Measurements from ENCODE around the gene KRT15.

The KRT15 gene

DNA sequence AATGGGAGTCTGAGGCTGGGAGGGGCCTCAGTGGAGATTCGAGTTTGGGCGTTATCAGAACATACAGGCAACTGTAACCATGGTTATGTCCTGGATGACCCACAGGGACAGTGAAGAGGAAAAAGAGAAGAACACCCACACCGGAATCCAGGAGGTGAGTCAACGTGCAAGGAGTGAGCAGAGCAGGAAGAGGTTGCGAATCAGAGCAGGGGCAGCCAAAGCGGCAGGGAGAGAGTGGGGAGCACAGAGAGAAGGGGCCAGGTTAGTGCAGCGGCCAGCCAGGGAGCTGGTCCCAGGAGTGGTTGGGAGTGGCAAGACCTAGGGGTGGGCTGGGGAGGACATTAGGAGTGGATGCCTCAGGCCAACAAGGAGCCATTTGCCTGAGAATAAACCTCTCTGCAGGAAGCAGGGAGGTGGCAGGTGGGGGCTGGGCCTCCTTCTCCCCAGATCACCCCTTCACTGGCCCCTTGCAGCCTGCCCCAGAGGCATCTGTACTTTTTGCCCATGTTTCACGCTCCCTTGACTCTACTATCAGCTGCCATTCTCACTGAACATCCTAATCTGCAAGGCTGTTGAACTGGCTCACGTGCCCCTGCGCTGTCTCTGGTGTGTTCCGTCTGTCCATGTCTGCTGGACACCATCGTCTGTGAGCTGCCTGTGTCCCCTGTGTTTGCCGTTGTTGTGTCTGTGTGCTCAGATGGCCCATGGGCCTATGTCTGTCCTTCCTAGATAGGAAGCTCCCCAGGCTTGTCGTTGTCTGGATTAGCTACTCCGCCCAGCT, 18.4 kb downstream of the KRT15 start:
- no peak for DNase-seq

GRCh38 chr17:41499714-41500113, 19.0 kb downstream of the KRT15 start:
- no peak for DNase-seq

DNA sequence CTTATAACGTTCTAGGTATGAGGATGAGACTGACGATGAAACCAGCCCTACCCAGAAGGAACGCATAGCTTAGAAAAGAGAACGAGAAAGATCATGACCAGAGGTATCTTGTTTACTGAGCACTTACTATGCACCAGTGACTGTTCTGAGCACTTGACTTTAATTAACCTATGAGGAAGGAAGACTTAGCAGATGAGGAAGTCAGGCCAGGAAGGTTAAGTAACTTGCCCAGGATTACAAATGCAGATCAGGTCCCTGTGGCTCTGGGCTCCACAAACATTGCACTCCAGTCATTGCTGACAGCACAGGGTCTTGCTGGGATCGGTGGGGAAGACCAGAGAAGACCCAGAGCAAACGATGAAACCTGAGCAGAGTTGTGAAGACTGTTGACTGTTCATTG, 20.4 kb downstream of the KRT15 start:
- DNase-seq: no peak

GRCh38 chr17:41496803-41497484, 21.7 kb downstream of the KRT15 start:
- no peak for DNase-seq

- no peak for DNase-seq
Measured at GRCh38 chr17:41494524-41494923, 24.2 kb downstream of the KRT15 start.

DNA sequence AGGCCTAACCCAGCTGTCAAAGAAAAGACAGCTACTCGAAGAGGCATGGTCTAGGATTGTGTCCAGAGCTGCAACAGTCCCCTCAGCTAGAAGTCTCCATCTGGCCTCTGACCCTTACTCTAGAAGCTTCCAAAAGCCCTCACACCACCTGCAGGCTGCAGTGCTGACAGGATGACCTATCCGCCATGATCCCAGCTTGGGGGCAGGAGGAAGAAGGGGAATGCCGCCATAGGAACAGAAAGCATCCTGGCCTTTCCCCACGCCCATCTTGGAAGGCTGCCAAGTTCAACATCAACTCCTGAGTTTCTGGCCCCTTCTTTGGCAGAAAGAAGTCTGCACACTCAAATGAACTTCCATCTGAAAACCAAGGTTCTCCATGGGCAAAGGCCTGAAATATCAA, 25.9 kb downstream of the KRT15 start:
- DNase-seq: no peak

DNA sequence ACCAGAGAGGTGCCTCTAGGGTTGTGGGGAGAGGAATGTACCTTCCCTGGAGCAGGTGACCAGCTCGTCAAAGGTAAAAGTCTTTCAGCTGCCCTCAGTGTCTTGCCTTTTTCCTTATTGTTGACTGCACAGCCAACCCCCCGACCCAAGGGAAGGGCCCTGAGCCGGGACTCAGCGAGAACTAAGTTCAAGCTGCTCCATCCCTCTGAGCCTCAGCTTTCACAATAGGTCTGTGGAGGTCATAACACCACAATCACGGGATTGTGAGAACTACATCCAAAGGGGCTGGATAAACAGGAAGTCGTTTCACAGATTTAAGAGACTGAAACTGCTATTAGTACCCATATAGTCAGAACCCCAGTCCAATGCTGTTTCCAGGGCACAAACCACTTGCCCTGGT, 26.3 kb downstream of the KRT15 start:
- DNase-seq: no peak

DNA sequence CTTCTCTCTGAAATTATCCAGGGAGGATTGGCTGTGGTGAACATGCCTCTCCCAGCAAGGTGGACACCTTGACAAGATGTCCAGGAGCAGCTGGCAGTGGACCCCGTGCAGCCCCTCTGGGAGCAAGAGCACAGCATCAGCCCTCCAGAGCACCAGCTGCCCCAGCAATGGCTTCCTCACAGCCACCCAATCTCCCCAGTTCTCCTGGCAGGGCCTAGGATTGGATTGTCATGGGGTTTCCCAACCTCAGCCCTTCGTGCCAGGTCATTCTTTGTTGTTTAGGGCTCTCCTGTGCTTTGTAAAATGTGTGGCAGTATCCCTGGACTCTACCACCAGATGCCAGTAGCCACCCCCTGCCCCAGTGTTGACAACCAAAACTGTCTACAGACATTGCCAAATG, 27.2 kb downstream of the KRT15 start:
- DNase-seq: no peak

GRCh38 chr17:41490000-41490990, 28.4 kb downstream of the KRT15 start:
- DNase-seq: no peak

DNA sequence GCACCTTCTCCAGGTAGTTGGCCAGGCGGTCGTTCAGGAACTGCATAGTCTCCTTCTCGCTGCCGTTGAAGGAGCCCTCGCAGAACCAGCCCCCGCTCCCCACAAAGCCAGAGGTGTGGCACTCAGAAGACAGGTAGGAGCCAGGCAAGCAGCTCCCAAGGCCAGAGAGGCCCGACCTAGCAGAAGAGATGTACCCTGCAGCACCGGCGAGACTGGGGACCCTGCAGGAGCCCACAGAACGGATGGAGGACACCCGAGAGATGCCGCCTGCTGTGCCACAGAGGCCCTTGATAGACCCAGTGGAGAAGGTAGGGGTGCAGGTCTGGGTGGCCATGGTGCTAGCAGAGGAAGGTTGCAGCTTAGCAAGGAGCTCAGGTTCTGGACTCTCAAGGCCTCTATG, 29.2 kb downstream of the KRT15 start, which contains the start of gene KRT36:
KRT36 (minus strand) TSS at position 380 of the 400 bp plus-strand sequence; CDS start at position 334, 46 bp downstream.
- no peak for DNase-seq

DNA sequence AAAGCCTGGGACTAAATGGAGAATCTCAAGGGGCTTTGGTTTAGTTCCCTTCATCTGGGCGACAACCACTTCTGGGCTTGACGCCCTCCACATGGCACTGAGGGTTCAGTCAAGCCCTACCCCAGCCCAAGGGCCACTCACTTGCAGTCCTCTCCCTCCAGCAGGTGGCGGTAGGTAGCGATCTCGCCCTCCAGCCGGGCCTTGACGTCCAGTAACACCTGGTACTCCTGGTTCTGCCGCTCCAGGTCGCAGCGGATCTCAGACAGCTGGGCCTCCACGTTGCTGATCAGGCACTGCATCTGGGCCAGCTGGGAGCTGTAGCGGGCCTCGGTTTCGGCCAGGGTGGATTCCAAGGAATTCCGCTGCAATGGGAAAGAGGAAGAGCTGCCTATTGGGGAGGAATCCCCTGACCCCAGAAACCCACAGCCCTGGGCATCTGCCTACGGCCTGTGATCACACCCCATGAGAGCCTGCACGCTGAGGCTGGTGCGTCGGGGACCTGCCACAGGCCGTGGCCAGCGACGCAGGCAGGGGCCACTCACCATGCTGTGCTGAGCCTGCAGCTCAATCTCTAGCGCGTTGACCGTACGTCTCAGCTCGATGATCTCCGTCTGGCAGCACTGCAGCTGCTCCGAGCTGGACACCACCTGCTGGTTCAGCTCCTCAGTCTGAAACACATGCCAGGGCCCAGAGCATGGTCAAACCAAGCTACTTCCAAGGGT, 31.7 kb downstream of the KRT15 start:
- no peak for DNase-seq

DNA sequence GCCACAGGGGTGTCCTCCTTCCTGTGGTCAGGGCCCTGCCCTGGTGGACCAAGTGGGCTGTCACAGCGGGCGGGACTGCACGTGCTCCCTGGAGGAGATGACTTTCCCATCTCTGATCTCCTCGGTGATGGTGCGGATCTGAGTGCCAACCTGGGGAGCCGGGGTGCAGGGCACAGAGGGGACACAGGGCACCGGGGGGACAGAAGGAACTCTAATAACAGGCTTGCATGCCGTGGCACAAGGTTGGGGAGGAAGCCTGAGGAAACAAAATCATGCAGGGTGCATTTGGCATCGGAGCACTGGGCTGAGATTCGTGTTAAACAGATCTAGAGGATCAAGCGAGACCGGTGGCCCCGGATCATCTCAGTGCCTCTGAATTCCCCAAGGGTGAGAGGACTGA, 32.4 kb downstream of the KRT15 start:
- DNase-seq: no peak

GRCh38 chr17:41484920-41485904, 33.5 kb downstream of the KRT15 start:
- DNase-seq: no peak

GRCh38 chr17:41483991-41484826, 34.5 kb downstream of the KRT15 start:
- DNase-seq: no peak

DNA sequence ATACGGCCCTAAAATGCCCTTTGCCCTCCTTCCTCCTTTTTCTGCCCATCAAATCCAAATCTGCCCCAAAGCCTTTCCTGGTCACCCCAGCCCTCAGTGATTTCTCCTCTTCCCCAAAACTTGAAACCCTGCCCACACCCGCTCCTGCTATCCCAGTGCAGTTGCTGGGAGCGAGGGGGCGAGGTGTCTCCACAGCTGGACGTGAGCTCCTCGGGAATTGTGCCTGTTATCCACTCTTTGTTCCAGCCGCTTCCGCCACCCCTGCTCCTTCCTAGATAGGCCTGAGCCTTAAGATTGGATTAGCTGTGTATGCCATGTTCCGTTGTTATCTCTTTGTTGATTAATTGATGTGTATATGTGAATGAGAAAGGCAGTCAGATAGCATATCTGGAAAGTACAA, 35.2 kb downstream of the KRT15 start:
- DNase-seq: no peak

GRCh38 chr17:41481036-41481435, 37.7 kb downstream of the KRT15 start, which contains the start of gene KRT35:
TSS of gene KRT35 (minus strand) at chr17:41481151. CDS start at chr17:41481097, 54 bp downstream.
- DNase-seq: no peak

- DNase-seq: no peak
Measured at GRCh38 chr17:41480581-41480980, 38.1 kb downstream of the KRT15 start.

GRCh38 chr17:41480136-41480535, 38.6 kb downstream of the KRT15 start:
- DNase-seq: no peak

GRCh38 chr17:41478237-41478636, 40.5 kb downstream of the KRT15 start:
- DNase-seq: no peak
